ENCODE data around the gene GMPPB.
"Not testable (repeated sequence)": the region's sequence is repeated elsewhere in the genome, so short reads cannot be mapped to it uniquely, and the experiment has no call there.

The GMPPB gene

DNA sequence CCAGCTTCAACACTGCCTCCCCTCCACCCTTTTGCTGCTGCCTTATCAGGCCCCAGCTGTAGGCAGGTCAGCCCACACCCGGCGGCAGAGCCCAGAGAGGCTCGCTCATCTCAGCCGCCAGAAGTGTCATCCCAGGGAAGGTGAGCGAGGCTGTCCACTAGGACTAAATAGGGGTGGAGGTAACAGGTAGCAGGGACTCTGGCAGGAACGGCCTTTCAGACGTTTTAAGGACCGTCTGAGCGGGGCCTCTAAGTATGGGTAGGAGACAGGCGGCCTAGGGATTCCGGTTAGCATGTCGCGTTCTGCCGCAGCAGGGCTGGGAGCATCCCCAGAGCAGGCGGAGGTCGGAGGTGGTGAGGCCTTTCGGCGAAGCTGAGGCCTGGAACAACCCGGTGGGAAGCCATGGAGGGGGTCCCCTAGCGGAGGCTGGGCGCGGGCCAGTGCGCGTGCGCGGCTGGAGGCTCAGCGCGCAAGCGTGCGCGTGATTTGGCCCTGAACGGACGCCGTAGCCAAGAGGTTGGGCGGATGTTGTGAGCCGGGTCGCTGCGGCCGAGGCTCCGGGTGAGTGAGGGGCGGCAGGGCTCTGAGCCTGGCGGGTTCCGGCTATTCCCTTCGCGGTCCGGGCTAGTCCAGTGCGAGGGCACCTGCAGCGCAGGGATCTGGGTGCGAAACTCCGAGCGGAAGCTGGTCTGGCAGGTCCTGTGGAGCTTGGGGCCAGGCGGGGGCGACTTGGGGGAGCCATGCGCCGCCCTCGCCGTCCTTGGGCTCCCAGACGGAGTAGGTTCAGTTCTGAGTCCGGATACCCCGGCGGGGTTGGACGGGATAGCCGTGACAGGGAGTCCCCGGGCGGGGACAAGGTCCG, 34.5 kb downstream of the GMPPB start, which contains the start of the genes MST1 and RNF123:
Gene MST1, minus strand, starts transcription at position 429 of the 862 bp plus-strand sequence. CDS start 783 bp downstream, outside the sequence.
Gene RNF123, plus strand, starts transcription at position 512 of the 862 bp plus-strand sequence. CDS start 1,609 bp downstream, outside the sequence.
- no peak for DNase-seq

DNA sequence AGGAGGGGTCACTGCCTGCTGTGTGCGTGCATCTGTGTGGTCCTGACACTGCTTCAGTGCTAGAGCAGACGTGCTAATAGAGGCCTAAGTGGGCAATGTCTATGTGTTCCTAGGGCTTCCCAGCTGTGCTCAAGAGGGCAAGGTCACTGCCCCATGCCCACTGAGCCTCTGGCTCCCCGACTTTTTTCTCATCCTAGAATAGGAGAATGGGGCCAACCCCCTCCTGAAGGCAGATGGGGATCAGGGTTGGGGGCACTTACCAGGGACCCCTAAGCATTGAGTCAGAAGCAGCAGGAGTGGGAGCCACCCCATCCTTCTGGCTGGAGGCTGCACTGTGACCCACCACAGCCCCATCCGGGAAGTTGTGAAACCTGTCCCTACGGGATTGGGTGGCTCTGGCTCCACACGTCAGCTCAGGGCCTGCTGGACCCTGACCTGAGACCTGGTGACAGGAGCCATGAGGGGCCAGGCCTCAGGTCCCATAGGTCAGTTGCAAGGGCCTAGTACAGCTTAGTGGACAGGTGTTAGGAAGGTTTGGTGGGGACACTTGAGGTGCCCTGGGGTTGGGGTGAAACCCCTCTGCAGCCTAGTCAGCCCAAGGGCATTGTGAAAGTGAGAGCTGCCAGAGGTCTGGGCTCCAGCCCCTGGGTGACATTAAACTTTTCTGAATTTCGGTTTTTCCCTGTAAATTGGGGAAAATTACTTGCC, 35.3 kb downstream of the GMPPB start:
- not testable (repeated sequence) for DNase-seq

DNA sequence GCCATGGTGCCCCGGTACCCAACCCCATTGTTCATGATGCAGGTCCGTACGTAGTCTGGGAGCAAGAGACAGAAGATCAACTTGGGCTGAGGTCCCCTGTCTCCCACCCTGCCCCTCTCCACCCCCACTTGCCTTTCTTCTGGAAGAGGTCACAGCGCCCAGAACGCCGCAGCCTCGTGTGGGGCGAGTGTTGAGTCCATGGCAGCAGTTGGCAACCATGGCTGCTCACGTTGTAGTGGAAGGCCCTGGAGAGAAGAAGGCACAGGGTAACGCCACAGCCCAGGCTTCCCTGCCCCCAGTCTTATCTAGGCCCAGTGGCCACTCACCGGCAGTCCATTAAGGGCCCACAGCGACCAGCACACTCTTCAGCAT, 36.3 kb downstream of the GMPPB start:
- DNase-seq = not testable (repeated sequence)

DNA sequence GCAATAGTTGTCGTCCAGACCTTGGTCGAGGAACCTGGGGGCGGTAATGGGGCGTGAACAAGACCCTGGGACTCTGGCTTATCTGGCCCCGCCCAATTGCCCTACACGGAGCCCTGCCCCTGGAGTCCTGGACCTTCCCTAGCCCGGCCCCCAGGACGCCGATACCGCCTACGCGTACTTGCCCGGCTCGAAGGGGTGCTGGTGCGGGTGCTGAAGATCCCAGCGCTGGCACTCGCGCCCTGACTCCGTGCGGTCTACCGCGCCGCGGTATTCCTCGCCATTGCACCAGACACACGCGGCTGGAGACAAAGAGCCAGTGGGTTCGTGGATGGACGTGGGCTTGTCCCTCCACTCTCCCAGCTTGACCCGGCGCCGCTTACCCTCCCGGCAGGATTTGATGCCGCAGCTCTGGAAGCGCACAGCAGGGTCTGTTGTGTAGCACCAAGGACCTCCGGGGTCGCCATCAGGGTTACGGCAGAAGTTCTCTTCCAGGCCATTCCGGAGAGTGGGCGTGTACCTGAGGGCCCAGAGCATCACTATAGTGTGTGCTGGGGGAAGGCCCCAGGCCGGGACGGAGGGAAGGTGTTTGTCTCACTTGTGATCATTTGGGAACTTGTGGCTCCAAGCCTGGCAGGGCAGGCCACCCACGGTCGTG, 36.9 kb downstream of the GMPPB start:
- DNase-seq = not testable (repeated sequence)

DNA sequence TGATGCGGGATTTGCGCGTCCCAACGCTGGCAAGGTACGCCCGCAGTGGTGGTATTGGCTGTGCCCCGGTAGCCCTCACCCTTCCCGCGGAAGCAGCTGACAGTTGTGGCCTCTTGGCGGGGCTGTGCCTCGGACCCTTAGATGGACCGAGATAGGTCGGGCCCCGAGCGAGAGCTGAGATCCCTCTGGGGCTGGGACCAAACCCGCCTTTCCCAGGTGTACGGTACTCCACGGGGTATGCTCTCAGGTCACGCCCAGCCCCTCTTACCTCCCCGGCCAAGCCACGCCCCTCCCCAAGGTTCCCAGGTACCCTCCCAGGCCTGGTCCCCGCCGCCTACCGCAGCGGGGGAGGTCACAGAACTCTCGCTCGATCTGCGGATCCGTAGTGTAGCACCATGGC, 37.4 kb downstream of the GMPPB start:
- not testable (repeated sequence) for DNase-seq

DNA sequence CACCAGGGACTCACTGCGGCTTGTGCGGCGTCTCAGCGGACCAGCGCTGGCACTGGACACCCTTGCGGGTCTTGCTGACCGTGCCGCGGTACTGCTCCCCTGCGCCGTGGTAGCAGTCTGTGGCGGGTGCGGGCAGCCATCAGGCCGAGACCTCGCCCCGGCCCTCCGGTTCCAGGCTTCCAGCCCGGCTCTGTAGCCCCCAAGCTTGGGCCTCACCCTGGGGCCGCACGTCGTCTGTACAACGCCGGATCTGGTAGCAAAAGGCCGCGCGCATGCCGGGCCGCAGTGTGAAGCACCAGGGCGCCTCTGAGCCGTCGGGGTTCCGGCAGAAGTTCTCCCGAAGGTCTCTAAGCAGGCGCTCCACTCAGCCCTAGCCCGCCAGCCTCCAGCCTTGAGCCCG, 37.9 kb downstream of the GMPPB start:
- not testable (repeated sequence) for DNase-seq

DNA sequence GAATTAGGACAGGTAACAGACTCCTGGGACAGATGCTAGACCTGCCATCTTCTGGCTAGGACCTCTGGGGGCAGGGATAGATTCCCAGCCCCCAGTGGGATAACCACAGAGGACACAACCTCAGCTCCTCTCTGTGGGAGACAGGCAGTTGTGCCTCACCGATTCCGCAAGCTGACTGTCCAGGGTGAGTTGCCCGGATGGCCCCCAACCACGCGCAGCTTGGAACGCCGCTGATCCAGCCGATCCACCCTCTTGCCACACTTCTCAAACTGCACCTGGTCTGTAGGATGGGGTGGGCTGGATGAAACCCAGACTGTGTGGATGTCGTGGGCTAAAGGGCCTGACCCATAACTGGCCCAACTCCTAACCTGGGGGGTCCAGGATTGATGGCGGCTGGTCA, 38.6 kb downstream of the GMPPB start:
- not testable (repeated sequence) for DNase-seq

DNA sequence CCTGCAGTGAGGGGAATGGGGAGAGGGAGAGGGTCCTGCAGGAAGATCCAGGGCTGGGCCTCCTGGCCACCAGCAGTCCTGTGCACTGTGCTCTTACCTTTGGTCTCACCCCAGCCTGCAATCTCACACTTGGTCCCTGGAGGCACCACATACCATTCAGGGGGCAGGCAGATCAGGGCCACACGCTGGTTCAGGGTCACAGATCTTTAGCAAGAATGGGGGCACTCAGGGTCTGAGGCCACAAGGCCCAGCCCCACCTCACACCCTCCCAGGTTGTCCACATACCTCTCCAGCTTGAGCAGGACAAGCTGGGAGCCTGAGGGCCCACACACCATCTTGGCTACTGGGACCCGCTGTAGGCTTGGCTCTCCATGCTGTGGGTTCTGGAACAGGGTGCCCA, 39.3 kb downstream of the GMPPB start:
- DNase-seq = not testable (repeated sequence)

DNA sequence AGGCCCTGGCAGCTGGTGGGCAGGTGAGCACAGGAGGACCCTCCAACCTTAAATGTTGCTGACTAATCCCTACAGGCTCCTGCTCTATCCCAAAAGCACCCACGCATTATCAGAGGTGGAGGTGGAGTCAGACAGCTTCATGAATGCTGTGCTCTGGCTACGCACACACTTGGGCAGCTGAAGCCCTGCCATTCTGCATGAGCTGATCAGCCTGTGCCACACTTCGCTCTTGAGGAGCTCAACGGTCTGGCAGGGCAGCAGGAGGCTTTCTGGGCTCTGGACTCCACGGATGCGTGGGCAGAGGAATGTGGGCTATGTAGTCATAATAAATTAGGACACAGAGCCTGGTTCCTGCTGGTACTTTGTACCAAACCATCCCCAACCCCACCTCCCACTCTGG, 40.6 kb downstream of the GMPPB start:
- DNase-seq = no peak

DNA sequence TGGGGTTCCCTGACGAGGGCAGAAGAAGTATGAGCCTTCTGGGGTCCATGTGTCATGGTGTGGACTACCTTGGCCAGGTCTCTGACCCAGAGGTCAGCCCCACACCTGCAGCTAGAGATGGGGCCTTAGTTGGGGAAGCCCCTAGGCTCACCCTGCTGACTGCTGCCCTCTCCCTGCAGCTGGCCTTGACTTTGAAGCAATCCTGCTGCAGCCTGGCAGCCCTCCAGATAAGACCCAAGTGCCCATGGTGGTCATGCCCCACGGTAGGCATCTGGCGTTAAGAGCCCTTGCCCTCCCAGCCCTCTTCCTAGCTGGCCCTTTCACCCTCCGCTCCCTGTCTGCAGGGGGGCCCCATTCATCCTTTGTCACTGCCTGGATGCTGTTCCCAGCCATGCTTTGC, 42.2 kb downstream of the GMPPB start:
- no peak for DNase-seq

DNA sequence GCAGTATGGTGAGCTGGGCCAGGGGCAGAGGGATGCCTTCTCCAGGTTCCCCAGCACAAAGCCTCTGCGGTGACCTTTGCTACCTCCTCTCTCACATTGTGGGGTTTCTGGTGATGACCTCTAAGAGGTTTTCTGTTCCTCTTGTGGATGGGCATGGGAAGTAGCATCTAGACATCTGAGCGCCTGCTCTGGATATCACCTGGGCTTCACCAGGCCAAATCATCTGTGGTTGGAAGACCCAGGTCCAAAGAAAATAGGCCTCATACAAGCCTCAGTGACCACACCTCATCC, 42.6 kb downstream of the GMPPB start:
- DNase-seq = no peak

DNA sequence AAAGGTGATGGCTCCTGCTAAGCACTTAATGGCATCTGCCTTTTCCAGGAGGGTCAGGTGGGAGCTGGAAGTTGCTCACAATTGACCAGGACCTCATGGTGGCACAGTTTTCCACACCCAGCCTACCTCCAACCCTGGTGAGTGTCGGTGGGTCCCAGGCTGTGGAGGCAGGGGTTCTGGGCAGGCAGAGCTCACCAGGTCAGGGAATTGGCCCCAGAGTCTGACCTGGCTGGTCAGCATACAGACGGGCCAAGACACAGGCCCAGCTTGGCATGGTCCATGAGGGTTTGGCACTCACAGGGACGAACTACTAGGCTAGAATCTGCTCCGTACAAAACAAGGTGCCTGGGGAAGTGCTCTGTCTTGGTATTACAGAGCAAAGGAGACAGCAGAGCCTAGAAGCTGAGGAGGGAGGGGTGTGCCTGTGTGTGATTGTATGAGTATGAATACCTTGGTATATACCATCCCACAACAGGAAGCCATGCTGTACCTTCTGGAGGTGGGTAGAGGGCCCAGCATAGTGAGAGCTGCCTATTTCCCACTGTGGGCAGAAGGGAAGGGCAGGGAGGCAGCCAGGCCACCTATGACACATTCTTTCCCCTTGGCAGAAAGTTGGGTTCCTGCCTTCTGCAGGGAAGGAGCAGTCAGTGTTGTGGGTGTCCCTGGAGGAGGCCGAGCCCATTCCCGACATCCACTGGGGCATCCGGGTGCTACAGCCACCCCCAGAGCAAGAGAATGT, 43.1 kb downstream of the GMPPB start:
- no peak for DNase-seq

DNA sequence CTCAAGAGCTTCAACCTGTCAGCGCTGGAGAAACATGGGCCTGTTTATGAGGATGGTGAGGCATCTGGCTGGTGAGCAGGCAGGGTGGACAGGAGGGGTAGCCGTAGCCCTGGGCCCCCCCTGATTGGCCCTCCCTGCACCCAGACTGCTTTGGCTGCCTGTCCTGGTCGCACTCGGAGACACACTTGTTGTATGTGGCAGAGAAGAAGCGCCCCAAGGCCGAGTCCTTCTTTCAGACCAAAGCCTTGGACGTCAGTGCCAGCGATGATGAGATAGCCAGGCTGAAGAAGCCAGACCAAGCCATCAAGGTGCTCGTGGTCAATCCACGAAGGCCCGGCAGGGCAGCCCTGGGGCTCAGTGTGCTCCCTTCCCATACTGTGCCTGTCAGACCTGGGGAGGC, 47.8 kb downstream of the GMPPB start:
- no peak for DNase-seq

DNA sequence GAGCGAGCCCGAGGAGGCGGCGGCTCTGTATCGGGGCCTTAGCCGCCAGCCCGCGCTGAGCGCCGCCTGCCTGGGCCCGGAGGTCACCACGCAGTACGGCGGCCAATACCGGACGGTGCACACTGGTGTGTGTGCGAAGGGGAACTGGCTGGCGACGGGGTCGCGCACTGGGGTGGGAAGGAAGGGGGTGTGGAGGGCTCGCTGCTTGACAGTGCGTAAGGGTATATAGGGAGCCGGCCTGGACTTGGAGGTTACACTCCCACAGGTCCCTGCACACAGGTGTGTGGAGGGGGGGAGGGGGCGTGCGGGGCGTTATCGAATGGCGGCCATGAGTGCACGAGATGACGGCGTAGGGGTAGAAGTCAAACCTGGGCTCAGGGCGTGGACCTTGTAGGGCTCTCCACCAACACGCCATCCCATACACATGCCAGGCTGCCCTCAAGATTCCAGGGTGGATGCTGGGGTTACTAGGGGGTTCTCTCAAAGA, 49.2 kb downstream of the GMPPB start:
- DNase-seq = no peak

DNA sequence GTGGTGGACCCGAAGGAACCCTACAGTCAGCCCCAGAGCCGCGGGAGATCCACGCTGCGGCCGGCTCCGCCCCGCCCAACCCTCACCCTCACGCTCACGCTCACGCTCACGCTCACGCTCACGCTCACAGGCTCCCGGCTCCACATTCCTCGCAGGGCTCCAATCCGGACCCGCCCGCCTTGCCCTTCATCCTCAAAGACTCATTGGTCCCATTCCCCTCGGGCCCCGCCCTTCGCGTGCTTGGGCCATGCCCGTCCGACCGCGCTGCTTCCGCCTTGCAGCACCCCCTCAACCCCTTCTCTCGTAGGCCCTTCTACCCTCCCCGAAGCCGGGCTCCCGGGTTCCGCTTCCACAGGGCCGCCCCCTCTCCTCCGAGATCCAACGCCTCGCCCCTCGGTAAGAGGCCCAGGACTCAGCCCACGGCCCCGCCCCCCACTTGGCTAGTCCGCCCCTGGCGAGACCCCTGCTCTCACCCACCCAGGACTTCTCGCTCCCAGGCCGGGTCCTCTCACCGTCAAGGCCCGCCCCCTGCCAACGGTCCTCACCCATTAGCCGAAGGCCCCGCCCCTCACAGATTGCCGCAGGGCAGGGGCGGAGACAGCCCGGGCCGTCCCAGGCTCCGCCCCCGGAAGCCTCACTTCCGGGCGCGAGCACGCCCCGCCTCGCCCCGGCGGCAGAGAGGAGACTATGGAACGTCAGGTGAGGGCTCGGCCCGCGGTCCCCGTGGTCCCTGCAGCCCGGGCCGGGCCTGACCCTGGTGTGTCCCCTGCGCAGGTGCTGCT, 49.8 kb downstream of the GMPPB start, which contains the start of gene APEH:
Gene APEH, plus strand, starts transcription at position 637 of the 782 bp plus-strand sequence. Its CDS starts 51 bp downstream, at position 688.
- DNase-seq = no peak

DNA sequence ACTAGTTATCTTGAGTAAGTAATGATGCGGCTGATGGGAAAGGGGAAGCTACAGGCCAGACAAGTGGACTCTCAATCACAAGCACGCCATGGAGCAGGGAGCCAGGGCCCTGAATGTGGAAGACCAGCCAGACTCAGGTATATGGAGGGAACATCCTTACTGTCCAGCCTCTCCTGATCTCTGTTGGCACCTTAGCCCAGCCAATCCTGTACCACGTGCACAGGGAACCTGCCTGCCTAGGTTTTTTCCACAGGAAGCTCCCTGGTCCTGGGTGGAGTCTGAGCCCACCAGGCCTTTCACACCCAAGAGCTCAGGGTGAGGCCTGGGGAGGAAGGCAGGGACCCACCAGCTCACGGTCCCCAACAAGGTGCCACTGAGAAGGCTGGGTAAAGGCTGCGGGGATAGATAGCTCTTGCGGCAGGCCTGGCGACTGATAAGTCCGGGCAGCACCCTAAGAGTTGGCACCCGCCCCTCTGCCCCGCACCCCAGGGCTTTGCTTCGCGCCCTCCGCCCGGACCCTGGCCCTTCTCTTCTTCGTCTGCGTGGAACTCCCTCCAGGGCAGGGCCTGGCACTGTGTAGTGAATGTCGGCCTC, 50.5 kb downstream of the GMPPB start:
- DNase-seq = no peak

DNA sequence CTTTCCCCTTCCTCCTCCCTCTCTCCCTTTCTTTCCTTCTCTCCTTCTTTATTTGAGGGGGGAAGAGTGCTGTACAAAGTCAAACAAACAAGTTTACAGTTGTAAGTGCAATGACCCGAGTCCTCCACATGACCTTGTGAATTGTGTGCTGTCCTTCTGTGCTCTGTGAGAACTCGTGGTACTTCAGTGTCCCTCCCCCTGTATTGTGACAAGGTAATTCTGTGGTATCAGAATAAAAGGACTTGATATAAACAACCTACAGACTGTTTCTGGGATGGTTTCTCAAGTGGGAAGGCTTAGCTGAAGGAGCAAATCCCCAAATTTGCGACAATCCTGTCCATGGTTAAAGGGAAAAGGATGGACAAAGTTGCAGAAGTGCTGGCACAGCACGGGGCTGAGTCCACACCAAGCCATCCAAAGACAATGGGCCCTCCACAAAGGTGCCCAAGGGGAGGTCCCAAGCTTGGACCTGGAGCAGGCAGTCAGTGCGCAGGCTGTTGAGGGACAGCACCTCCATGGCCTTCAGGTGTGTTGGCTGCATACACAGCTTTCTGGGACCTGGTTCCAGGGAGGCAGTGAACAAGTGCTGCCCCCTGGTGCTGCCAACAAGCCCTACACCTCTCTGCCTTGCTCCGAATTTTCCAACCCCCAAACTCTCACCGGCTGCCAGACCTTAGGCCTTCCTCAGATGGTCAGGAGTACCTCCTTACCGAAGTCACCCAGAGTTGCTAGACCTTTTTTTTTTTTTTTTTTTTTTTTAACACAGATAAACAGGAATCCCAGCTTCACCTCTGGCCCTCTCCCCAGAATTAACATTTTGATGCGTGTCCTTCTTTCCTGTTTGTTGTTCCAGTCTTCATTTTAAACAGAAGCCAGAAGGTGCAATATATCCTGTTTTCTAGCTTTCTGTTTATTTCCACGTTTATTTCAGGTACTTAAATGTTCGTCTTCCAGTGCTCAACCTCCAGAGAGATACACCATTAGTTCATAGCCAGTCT, 52.2 kb downstream of the GMPPB start:
- no peak for DNase-seq

DNA sequence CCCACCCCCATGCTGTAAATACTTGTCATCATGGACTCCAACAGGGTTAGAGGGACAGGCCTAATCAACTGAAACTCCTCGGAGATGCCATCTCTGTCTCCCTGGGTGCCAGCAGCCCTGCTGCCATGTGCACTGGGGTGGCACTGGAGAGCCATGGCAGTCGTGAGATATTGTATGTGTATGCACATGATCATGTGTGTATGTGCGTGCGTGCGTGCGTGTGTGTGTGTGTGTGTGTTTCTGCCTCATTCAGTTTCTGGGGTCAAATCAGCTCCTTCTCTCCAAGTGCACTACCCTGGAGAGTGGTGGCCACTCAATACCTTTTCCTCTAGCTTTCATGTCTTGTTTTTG, 52.8 kb downstream of the GMPPB start:
- DNase-seq = no peak

Measured in DMS79 treated with DMSO at 0.1 percent for 48 hours (cell line).